ENCODE measurements around the gene NANOGP8.

Gene NANOGP8

GRCh38 chr15:35047996-35048395 lies 37.1 kb downstream of the NANOGP8 start:
- peaks cover 1% of the 10 kb centered on the region for H3K27me3 Mint-ChIP-seq
- peaks cover 6% of the 10 kb centered on the region for H3K4me1 Mint-ChIP-seq
- no peak overlapping the region for H3K4me3 Mint-ChIP-seq
- peaks cover 1% of the 10 kb centered on the region for H3K36me3 Mint-ChIP-seq
- H3K9me3 Mint-ChIP-seq: no peaks in the 10 kb centered on the region
- H3K27ac Mint-ChIP-seq: no peak overlapping the region

- Mint-ChIP-seq H3K27ac (no peak overlapping the region), H3K36me3 (peaks cover 1% of the 10 kb centered on the region), H3K4me1 (peaks cover 6% of the 10 kb centered on the region), H3K4me3 (no peak overlapping the region), H3K9me3 (no peaks in the 10 kb centered on the region), H3K27me3 (no peaks in the 10 kb centered on the region)
Measured at GRCh38 chr15:35047528-35047927, 37.6 kb downstream of the NANOGP8 start.

GRCh38 chr15:35043373-35044095 lies 41.6 kb downstream of the NANOGP8 start:
- Mint-ChIP-seq H3K4me1 (peaks cover 6% of the 10 kb centered on the region), H3K27me3 (no peaks in the 10 kb centered on the region), H3K4me3 (no peak overlapping the region), H3K36me3 (peaks cover 1% of the 10 kb centered on the region), H3K27ac (peak overlapping the region; percentile 64), H3K9me3 (no peaks in the 10 kb centered on the region)

DNA sequence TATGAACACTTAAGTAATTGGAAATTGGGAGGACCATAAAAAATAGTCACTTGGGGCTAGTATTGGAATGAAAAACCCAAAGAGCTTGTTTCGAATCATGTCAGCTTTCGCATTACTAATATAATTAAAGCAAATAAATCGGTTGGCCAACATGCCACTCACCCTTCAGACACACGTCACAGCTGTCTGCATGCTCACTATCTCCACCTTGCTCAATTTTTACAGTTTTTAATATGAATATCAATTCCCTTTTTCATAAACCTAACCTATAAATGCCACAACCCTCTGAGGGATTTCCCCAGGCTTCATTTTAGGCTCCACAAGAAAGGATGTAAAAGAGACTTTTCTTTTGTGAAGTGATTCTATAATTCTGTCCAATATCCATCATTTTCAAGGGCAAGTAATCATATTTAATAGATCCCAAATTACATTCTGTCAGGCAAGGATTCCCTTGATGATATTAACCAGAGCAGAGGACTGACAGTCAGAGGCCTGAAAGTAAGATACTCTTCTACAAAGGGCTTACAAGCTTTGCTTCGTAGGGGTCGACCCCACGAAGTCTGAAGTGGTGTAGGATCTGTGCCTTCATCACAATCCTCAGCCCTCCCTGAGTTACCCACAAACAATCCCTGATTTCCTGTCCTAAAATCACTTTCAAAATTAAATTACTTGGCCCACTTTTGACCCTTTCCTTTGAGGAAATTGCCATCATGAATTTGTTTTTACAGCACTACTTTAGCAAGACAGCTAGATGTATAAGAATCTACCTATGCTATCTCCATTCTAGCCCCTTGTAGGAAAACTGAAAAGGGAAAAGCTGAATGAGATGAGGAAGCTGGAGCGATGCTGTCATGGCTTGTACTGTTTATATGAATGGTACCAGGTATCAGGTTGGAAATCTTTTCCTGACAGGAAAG lies 44.5 kb downstream of the NANOGP8 start:
- Mint-ChIP-seq H3K4me1 (peaks cover 6% of the 10 kb centered on the region), H3K4me3 (no peak overlapping the region), H3K27ac (no peak overlapping the region), H3K27me3 (no peaks in the 10 kb centered on the region), H3K36me3 (no peaks in the 10 kb centered on the region), H3K9me3 (no peaks in the 10 kb centered on the region)

DNA sequence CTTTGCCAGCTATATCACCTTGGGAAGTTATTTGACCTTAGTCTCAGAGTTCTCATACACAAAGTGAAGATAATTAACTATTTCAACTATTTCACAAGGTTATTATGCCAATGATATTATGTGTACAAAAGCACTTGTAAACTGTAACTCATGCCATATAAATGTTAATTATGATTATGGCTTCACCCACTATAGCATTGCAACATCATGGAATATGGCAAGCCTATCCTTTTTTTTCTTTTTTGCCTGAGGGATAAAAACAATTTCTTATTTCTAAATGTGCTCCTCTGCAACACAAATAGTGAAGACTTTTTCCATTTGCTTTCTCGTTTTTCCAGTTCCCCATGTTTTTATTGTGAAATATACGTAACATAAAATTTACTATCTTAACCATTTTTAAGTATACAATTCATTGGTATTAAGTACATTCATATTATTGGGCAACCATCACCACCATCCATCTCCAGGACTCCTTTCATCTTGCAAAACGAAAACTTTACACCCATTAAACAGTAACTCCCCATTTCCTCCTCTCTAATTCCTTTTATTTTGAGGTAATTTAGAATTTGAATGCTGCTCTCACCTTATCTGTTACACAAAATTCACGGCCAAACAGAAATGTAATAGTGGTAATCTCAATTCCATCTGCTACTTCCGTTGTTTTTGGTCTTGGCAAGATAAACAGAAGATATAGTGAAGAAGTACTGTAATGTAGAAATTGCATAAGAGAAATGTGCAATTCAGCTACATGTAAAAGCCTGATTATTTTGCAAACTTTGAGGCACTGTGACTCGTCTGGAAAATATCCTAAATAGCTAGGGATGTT lies 46.3 kb downstream of the NANOGP8 start:
- Mint-ChIP-seq H3K36me3 (no peaks in the 10 kb centered on the region), H3K9me3 (no peaks in the 10 kb centered on the region), H3K4me1 (peaks cover 6% of the 10 kb centered on the region), H3K27me3 (no peaks in the 10 kb centered on the region), H3K4me3 (no peak overlapping the region), H3K27ac (no peak overlapping the region)
